ENCODE results near the gene CALCOCO1. TPM values are rescaled to one million over a fixed set of nuclear protein-coding genes. Genes with fewer than 3 reads are reported as not detected.

CALCOCO1 gene
- total and polyA plus RNA-seq, 2 of the 8 experiments (the other 6 are each of a cell fraction or from before 2014, with no cell fraction given): 20.3 to 39.3 TPM

- H2BK5ac ChIP-seq (ENCODE audit: low read depth, low read length): no peak overlapping the region
- CTCF ChIA-PET (ENCODE audit: partially characterized antibody): interaction anchor here (0.7 to 10.0 kb wide), 23 partner anchors 8 to 286 kb away, joined by 3 to 531 read pairs (median 4); partner anchors contain the start of genes CALCOCO1 and CISTR
- H2AFZ ChIP-seq (ENCODE audit: low read length): peak overlapping the region; percentile 98
- no peak overlapping the region for H3K56ac ChIP-seq (replicated peaks; ENCODE audit: insufficient read length, low read depth, low read length)
- no peak overlapping the region for H2AK5ac ChIP-seq (ENCODE audit: low read depth, low read length)
- 0 out of 2 replicates have a peak overlapping the region, but pooled peaks have one; percentile 77 for H2BK12ac ChIP-seq (ENCODE audit: low read depth, low read length)
- H3K23me2 ChIP-seq (ENCODE audit: low read depth, low read length): peaks cover under 1% of the 10 kb centered on the region; the same call in 1 of the 2 replicates
- H3K27ac ChIP-seq (ENCODE audit: low read depth, low read length): no peak overlapping the region
- H2BK120ac ChIP-seq (replicated peaks; ENCODE audit: low read depth, low read length): no peak overlapping the region
- peak; percentile 80 for FAIRE-seq
- peak in 1 of 2 experiments; percentile 91 for DNase-seq (ENCODE audit: low read depth in 1 of 2, low spot score in 2 of 2)
- H4K8ac ChIP-seq (ENCODE audit: extremely low read depth, insufficient read depth, low read length): no peak overlapping the region
- H3K4me3 ChIP-seq (ENCODE audit: extremely low read depth in 1 of 4, insufficient read depth in 2 of 4, low read depth in 3 of 4, low read length in 4 of 4): no peak overlapping the region
- H2BK15ac ChIP-seq (ENCODE audit: low read length): 0 out of 2 replicates have a peak overlapping the region, but pooled peaks have one; percentile 36
- no peak overlapping the region; a peak in 1 of 4 replicates for H3K4me2 ChIP-seq (ENCODE audit: insufficient read depth in 1 of 2, low read depth in 2 of 2, low read length in 2 of 2)
- H3K79me2 ChIP-seq (ENCODE audit: control insufficient read depth in 1 of 2, insufficient read depth in 2 of 2, low read length in 2 of 2): no peaks in the 10 kb centered on the region
- H3K27me3 ChIP-seq (replicated peaks in 1 of 4; ENCODE audit: control insufficient read depth in 3 of 4, extremely low read depth in 1 of 4, insufficient read depth in 3 of 4, low read length in 3 of 4): peaks cover 8 to 18% (median 16%) of the 10 kb centered on the region in 4 experiments
- POLR2A ChIA-PET (ENCODE audit: partially characterized antibody): interaction anchor here (0.9 to 2.3 kb wide), 4 partner anchors 42 to 192 kb away, joined by 3 to 5 read pairs (median 4); partner anchors contain the start of gene CISTR
- no peak overlapping the region for H3K14ac ChIP-seq (ENCODE audit: insufficient read length)
- H3K4me1 ChIP-seq (replicated peaks in 1 of 4; ENCODE audit: control insufficient read depth in 3 of 4, insufficient read depth in 4 of 4, low read length in 3 of 4): peaks cover 0 to 7% (median under 1%) of the 10 kb centered on the region in 4 experiments; a peak in 4 of 7 replicates
- H4K5ac ChIP-seq (ENCODE audit: insufficient read length, low read depth, low read length): no peak overlapping the region
- H3K18ac ChIP-seq (ENCODE audit: extremely low read depth, low read length): peak overlapping the region; percentile 85
- no peaks in the 10 kb centered on the region for H3K36me3 ChIP-seq (ENCODE audit: control insufficient read depth in 2 of 4, insufficient read depth in 4 of 4, low read length in 3 of 4)
- H3K9me3 ChIP-seq (ENCODE audit: insufficient read depth in 2 of 2, low read depth in 1 of 2, low read length in 1 of 2): no peaks in the 10 kb centered on the region
- H3K79me1 ChIP-seq (ENCODE audit: low read depth, low read length): no peaks in the 10 kb centered on the region
- H3K23ac ChIP-seq (ENCODE audit: insufficient read length): no peak overlapping the region
- 3% methylated on average over 8 of the region's 8 CpGs; no CpG with 5 or more reads in 1 of the 2 experiments for WGBS, 2 experiments (ENCODE audit: extremely low coverage in 1 of 2, insufficient coverage in 1 of 2, insufficient read length in 1 of 2, insufficient replicate concordance in 2 of 2, low coverage in 1 of 2, low lambda C conversion rate in 2 of 2, missing lambda C conversion rate in 1 of 2)
- no peak overlapping the region for H2BK20ac ChIP-seq (ENCODE audit: low read length)
- no peaks in the 10 kb centered on the region for H4K20me1 ChIP-seq (replicated peaks in 1 of 2; ENCODE audit: control insufficient read depth in 1 of 2, insufficient read depth in 2 of 2, low read length in 2 of 2)
- H3K4ac ChIP-seq (replicated peaks; ENCODE audit: insufficient read length, low read depth, low read length): no peak overlapping the region
- no peak for TF ChIP-seq E2F6 (IDR thresholded peaks at IDR 0.05)
- peak; percentile 96 to 99 for TF ChIP-seq RAD21 (IDR thresholded peaks at IDR 0.05 in 1 of 2, conservative IDR thresholded peaks at IDR 0.05 in 1 of 2; ENCODE audit: low read depth in 2 of 2, low read length in 2 of 2)
- TF ChIP-seq JUND (IDR thresholded peaks at IDR 0.05; ENCODE audit: low read length): no peak
- TF ChIP-seq CTCF (IDR thresholded peaks at IDR 0.05; ENCODE audit: control extremely low read depth in 1 of 3, insufficient read depth in 1 of 3, low read depth in 1 of 3, low read length in 3 of 3): peak; percentile 97 to 100 (median 98)
- H3K9ac ChIP-seq (replicated peaks in 1 of 4; ENCODE audit: extremely low read depth in 1 of 4, low read depth in 3 of 4, low read length in 3 of 4): no peak overlapping the region
- H4K91ac ChIP-seq (replicated peaks; ENCODE audit: insufficient read length, low read length): no peak overlapping the region
Observed at GRCh38 chr12:53701518-53702264, 25.6 kb downstream of the CALCOCO1 start.
